Upper lobe of left lung (tissue), 6 donors: ENCODE results near the gene B3GNT2. TPM values are rescaled to one million over a fixed set of nuclear protein-coding genes. Genes with fewer than 3 reads are reported as not detected.

Experiments
- ATAC-seq, 2 donors: fragments of 200-7000 bp; cut with Tn5 transposase; one replicate each; pipeline ENCODE4 v1.9.1; 2022; ENCODE audit warnings: mild to moderate bottlenecking in 2 of 2, moderate library complexity in 2 of 2; ENCODE audit not compliant: low FRiP score in 2 of 2
- DNase-seq, 2 donors: peaks; one replicate each; pipeline ENCODE4 v3.0.0-alpha.2; 2019 to 2020
- H3K27ac ChIP-seq, 4 donors: fragments of 200-600 bp; sonication (generic); one replicate each; pipeline ENCODE4 v1.5.1; 2016 to 2019
- H3K27me3 ChIP-seq, 4 donors: fragments of 200-600 bp; sonication (generic); one replicate each; pipeline ENCODE4 v1.5.1; 2017 to 2019
- H3K36me3 ChIP-seq, 4 donors: fragments of 200-600 bp; sonication (generic); one replicate each; pipeline ENCODE4 v1.5.1; 2016 to 2019
- H3K4me1 ChIP-seq, 4 donors: fragments of 200-600 bp; sonication (generic); one replicate each; pipeline ENCODE4 v1.5.1; 2018 to 2019
- H3K4me3 ChIP-seq, 4 donors: fragments of 200-600 bp; sonication (generic); one replicate each; pipeline ENCODE4 v1.5.1; 2017 to 2019; ENCODE audit warnings: mild to moderate bottlenecking in 2 of 4, moderate library complexity in 1 of 4
- H3K9me3 ChIP-seq, 4 donors: fragments of 200-600 bp; sonication (generic); one replicate each; pipeline ENCODE4 v1.5.1; 2018 to 2019
- EP300 ChIP-seq, 4 donors: sonication (generic); formaldehyde crosslinking; IDR thresholded peaks; one replicate each; pipeline ENCODE4 v1.5.1; 2017; ENCODE audit warnings: antibody characterized with exemption in 4 of 4, control low read depth in 2 of 4
- POLR2A ChIP-seq, 4 donors: fragments of 450-650 bp; IDR thresholded peaks; one replicate each; pipeline ENCODE4 v1.5.1; 2016 to 2017; ENCODE audit warnings: antibody characterized with exemption in 4 of 4, mild to moderate bottlenecking in 2 of 4
- POLR2AphosphoS5 ChIP-seq, 2 donors: sonication (generic); formaldehyde crosslinking; IDR thresholded peaks; one replicate each; pipeline ENCODE4 v1.5.1; 2017; ENCODE audit warnings: antibody characterized with exemption in 2 of 2
- WGBS, 2 donors: methylation state at CpG; one replicate each; pipeline ENCODE4 v1.1.5; 2017 to 2018; 5-methylcytosine and 5-hydroxymethylcytosine counted together
- total RNA-seq, 6 donors: library from RNA; depleted of rRNA in 4 of 6; stranded (reverse); fragments of >200 nt in 4 of 6; gene quantifications; one replicate each; pipeline versions ENCODE4 v1.1.0 to v1.2.1, GENCODE V29; 2016 to 2021
- TF ChIP-seq, protein P1 (sequence below), 6 experiments: fragments of 450-650 bp in 4 of 6; fragments of 200-600 bp in 2 of 6; sonication (generic) in 2 of 6; IDR thresholded peaks; one replicate each; pipeline ENCODE4 v1.5.1; 2016 to 2019; ENCODE audit warnings: antibody characterized with exemption in 6 of 6
- donor health status: DM: no; HTN: no; CAD: no; lungs with moderate emphysema.
- donor health status: DM: no; HTN: yes; CAD: no; lungs with severe emphysema.

B3GNT2 gene
- total RNA-seq, 6 donors from 2014 or later = 23.0 to 57.6 (median 37.4) TPM

DNA sequence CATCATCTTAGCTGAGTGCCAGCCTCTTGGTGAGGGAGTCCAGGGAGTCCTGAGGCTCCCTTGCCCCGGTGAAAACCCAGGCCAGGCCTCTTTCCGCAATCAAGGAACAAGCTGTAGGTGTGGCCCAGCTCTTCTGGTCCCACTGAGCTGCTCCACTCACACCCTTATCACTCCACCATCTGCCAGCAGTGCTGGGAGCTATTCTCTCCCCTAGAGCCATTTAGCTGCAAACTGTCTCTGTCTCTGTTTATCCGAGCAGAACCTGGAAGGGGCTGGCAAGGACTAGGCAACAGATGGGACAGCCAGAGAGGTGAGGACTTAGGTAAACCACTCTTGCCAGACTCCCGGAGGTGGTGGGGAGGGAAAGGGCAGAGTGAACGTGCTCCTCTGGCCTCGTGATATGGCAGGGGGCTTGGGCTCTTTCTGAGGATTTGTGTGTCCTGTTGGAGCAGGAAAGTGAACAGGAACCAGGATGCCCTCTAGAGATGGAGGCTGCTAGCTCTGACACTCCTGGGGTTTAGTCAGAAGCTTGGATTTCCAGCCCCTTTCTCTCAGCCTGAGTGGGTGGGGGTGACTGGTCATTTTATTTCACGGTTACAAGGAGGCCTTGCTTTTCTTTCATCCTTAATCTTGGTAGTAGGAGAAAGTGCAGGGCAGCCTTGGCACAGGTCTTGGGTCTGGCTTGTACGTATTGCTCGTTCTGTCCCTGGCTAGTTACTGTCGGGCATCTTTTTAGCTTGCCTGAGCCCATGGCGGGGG is 19.6 kb downstream of the B3GNT2 start:
- H3K27ac ChIP-seq = peak overlapping the region in 3 of 4 donors; percentile 48 to 61 (median 56)
- ATAC-seq (no peak), DNase-seq (peak in 1 of 2 donors; percentile 53)
- no peaks in the 10 kb centered on the region for H3K36me3 ChIP-seq
- peaks cover 50 to 78% (median 58%) of the 10 kb centered on the region in 4 donors for H3K4me1 ChIP-seq
- no peak overlapping the region for H3K4me3 ChIP-seq
- H3K9me3 ChIP-seq = no peaks in the 10 kb centered on the region
- H3K27me3 ChIP-seq = no peaks in the 10 kb centered on the region
- WGBS, 2 donors = 61 to 77% methylated on average over 10 to 11 of the region's 11 CpGs
- TF ChIP-seq POLR2AphosphoS5 (IDR thresholded peaks at IDR 0.05) (no peak), EP300 (IDR thresholded peaks at IDR 0.05) (no peak), POLR2A (IDR thresholded peaks at IDR 0.05) (no peak)
- TF ChIP-seq, protein P1, sequence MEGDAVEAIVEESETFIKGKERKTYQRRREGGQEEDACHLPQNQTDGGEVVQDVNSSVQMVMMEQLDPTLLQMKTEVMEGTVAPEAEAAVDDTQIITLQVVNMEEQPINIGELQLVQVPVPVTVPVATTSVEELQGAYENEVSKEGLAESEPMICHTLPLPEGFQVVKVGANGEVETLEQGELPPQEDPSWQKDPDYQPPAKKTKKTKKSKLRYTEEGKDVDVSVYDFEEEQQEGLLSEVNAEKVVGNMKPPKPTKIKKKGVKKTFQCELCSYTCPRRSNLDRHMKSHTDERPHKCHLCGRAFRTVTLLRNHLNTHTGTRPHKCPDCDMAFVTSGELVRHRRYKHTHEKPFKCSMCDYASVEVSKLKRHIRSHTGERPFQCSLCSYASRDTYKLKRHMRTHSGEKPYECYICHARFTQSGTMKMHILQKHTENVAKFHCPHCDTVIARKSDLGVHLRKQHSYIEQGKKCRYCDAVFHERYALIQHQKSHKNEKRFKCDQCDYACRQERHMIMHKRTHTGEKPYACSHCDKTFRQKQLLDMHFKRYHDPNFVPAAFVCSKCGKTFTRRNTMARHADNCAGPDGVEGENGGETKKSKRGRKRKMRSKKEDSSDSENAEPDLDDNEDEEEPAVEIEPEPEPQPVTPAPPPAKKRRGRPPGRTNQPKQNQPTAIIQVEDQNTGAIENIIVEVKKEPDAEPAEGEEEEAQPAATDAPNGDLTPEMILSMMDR (IDR thresholded peaks at IDR 0.05) = no peak

DNA sequence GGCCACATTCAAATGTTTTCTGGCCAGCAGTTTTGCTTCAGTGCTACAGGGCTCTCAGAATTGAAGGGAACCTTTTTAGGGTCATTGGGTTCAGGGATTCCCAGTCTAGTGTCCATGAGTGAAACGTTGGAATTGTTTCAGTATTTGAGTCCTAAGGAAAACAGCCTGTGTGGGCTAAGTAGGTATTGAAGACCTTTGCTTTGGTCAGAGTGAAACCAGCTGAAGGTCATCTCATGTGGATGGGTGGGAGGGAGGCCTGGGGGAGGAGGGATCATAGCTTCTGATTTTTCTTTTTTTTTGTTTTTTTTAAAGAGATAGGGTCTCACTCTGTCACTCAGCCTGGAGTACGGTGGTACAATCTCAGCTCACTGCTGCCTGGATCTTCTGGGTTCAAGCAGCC is 20.2 kb downstream of the B3GNT2 start:
- TF ChIP-seq, protein P1 (IDR thresholded peaks at IDR 0.05) = no peak
- no peak for TF ChIP-seq POLR2A (IDR thresholded peaks at IDR 0.05)
- Histone ChIP-seq H3K4me1 (peaks cover 54 to 84% (median 64%) of the 10 kb centered on the region in 4 donors), H3K36me3 (no peaks in the 10 kb centered on the region), H3K4me3 (no peak overlapping the region), H3K27ac (peak overlapping the region in 3 of 4 donors; percentile 48 to 61 (median 56)), H3K9me3 (no peaks in the 10 kb centered on the region), H3K27me3 (no peaks in the 10 kb centered on the region)
- ATAC-seq (no peak), DNase-seq (no peak)
- 51 to 54% methylated on average over 2 of the region's 2 CpGs for WGBS, 2 donors

DNA sequence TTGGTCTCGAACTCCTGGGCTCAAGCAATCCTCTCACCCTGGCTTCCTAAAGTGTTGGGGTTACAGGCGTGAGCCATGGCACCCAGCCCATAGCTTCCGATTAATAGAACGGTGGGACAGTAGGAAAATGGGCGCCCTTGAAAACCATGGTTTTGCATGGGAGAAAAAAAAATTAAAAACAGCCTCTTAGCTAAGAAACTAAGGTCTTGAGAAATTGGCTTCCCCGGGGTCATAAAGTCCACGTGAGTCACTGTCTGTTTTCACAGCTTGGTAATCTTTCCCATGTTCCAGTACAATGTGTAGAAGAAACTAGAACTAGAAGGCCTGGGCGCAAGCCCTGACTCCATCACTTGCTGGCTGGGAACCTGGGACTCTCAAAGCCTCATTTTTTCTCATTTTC is 20.7 kb downstream of the B3GNT2 start:
- peak in 1 of 2 donors; percentile 76 for ATAC-seq
- H3K4me3 ChIP-seq = no peak overlapping the region
- TF ChIP-seq EP300 (IDR thresholded peaks at IDR 0.05) (peak in 1 of 4 donors; percentile 8), POLR2A (IDR thresholded peaks at IDR 0.05) (no peak)
- H3K27me3 ChIP-seq = no peaks in the 10 kb centered on the region
- H3K4me1 ChIP-seq = peaks cover 59 to 88% (median 66%) of the 10 kb centered on the region in 4 donors
- 68 to 82% methylated on average over 8 of the region's 8 CpGs for WGBS, 2 donors
- H3K9me3 ChIP-seq = no peaks in the 10 kb centered on the region
- DNase-seq = no peak
- peak overlapping the region; percentile 11 to 67 (median 50) for H3K27ac ChIP-seq
- no peaks in the 10 kb centered on the region for H3K36me3 ChIP-seq

DNA sequence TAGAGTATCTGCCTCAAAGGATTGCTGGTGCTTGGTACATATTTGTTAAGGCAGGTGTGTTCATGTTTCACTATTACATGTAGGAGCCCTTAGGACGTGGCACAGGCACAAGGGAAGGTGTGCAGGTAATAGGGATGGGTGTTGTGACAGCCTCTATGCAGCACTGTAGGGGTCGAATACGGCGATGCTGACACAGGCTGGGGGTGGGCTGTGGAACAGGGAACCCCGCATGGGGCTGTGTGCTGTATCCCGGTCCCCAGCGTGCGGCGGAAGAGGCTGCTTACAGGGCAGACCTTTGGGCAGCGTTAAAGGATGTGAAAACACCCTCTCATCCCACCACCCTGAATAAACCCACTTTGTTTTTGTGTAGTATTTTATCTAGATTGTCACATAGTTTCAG is 21.5 kb downstream of the B3GNT2 start:
- no peak overlapping the region for H3K4me3 ChIP-seq
- ATAC-seq (no peak), DNase-seq (no peak)
- whole genome bisulfite sequencing, 2 donors = 76 to 83% methylated on average over 10 of the region's 10 CpGs
- peaks cover 0 to 1% (median under 1%) of the 10 kb centered on the region in 4 donors for H3K36me3 ChIP-seq
- no peaks in the 10 kb centered on the region for H3K9me3 ChIP-seq
- H3K27me3 ChIP-seq = no peaks in the 10 kb centered on the region
- H3K4me1 ChIP-seq = peaks cover 56 to 86% (median 69%) of the 10 kb centered on the region in 4 donors
- H3K27ac ChIP-seq = peak overlapping the region; percentile 11 to 67 (median 38)
- no peak for TF ChIP-seq EP300 (IDR thresholded peaks at IDR 0.05)
- TF ChIP-seq, protein P1 (IDR thresholded peaks at IDR 0.05) = no peak
- no peak for TF ChIP-seq POLR2A (IDR thresholded peaks at IDR 0.05)
- TF ChIP-seq POLR2AphosphoS5 (IDR thresholded peaks at IDR 0.05) = no peak

DNA sequence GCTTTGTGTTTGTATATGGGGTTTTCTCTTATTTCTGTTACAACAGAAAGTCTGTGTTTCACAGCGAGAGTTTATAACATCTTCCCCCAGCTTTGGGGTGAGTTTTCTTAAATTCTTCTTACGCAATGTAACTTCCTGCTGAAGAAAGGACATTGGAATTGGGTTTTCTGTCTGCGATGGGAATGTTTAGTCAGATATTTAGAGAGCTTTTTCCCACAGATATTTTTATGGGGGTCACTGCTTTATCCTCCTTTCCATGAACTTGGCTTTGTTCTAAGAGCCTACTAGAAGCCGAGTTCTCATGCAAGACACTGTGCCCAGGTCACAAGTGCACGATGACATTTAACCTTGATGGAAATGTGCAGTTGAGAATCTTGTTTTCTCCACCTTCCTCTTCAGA is 22.1 kb downstream of the B3GNT2 start:
- Histone ChIP-seq H3K36me3 (peaks cover 0 to 6% (median 3%) of the 10 kb centered on the region in 4 donors), H3K4me3 (no peak overlapping the region), H3K27ac (peak overlapping the region; percentile 42 to 75 (median 60)), H3K27me3 (no peaks in the 10 kb centered on the region), H3K9me3 (no peaks in the 10 kb centered on the region), H3K4me1 (peaks cover 54 to 86% (median 68%) of the 10 kb centered on the region in 4 donors)
- WGBS, 2 donors = 56 to 57% methylated on average over 5 of the region's 5 CpGs
- no peak for DNase-seq
- TF ChIP-seq POLR2AphosphoS5 (IDR thresholded peaks at IDR 0.05) = no peak
- TF ChIP-seq, protein P1 (IDR thresholded peaks at IDR 0.05) = no peak
- TF ChIP-seq POLR2A (IDR thresholded peaks at IDR 0.05) = no peak
- TF ChIP-seq EP300 (IDR thresholded peaks at IDR 0.05) = no peak
- ATAC-seq = no peak
